Aorta (tissue), 5 donors: ENCODE results near the gene SYT11. TPM values are rescaled to one million over a fixed set of nuclear protein-coding genes. Genes with fewer than 3 reads are reported as not detected.

Experiments used
- ATAC-seq: fragments of 200-7000 bp; cut with Tn5 transposase; one replicate; pipeline ENCODE4 v1.9.1; 2022; ENCODE audit warnings: moderate library complexity; ENCODE audit not compliant: low FRiP score
- DNase-seq, 2 donors: peaks; one replicate each; pipeline ENCODE4 v3.0.0-alpha.2; 2020
- H3K27ac ChIP-seq, 2 donors: one replicate each; pipeline ENCODE4 v1.5.1; 2013; ENCODE audit warnings: low read length in 2 of 2, mild to moderate bottlenecking in 2 of 2, moderate library complexity in 2 of 2, control low read depth in 1 of 2, inconsistent platforms in 1 of 2, low read depth in 1 of 2
- H3K27me3 ChIP-seq, 2 donors: one replicate each; pipeline ENCODE4 v1.6.1; 2013; ENCODE audit warnings: control low read depth in 1 of 2, low read length in 1 of 2, mild to moderate bottlenecking in 1 of 2, moderate library complexity in 1 of 2; ENCODE audit not compliant: insufficient read depth in 2 of 2, control insufficient read depth in 1 of 2
- H3K36me3 ChIP-seq, 2 donors: one replicate each; pipeline ENCODE4 v1.6.1; 2013; ENCODE audit warnings: control low read depth in 1 of 2, low read length in 1 of 2, mild to moderate bottlenecking in 1 of 2; ENCODE audit not compliant: insufficient read depth in 2 of 2, control insufficient read depth in 1 of 2
- H3K4me1 ChIP-seq, 2 donors: one replicate each; pipeline ENCODE4 v1.6.1; 2013; ENCODE audit warnings: low read length in 2 of 2, control low read depth in 1 of 2, mild to moderate bottlenecking in 1 of 2, moderate library complexity in 1 of 2; ENCODE audit not compliant: insufficient read depth in 2 of 2, control insufficient read depth in 1 of 2
- H3K4me3 ChIP-seq, 2 donors: one replicate each; pipeline ENCODE4 v1.5.1; 2013; ENCODE audit warnings: low read length in 2 of 2, control low read depth in 1 of 2, mild to moderate bottlenecking in 1 of 2
- H3K9me3 ChIP-seq: one replicate; pipeline ENCODE4 v1.6.1; 2013; ENCODE audit warnings: mild to moderate bottlenecking, low read length; ENCODE audit not compliant: control insufficient read depth
- WGBS, 2 donors: extraction: QIAGEN DNeasy Blood & Tissue Kit; methylation state at CpG; one replicate each; pipeline ENCODE4 v1.1.7; 2013; 5-methylcytosine and 5-hydroxymethylcytosine counted together
- intact Hi-C, 2 donors: fragments of 100-400 bp; cut with DNase I; formaldehyde crosslinking; loops; one replicate each; pipeline versions ENCODE4 v1.14.2 to v1.15.0; 2022
- polyA plus RNA-seq, 2 donors: library from polyadenylated mRNA; stranded (reverse); fragments of 200-250 nt; gene quantifications; one replicate each; pipeline ENCODE4 v1.2.3, GENCODE V29; 2013
- total RNA-seq, 2 donors: library from RNA; stranded (reverse); fragmentation: NEBNext Ultra II Directional; extraction: Animal tissue kit (Norgen Biotek cat#: 25700); gene quantifications; one replicate each; pipeline ENCODE4 v1.2.1, GENCODE V29; 2021
- donor health status: healthy with polysubstance abuse.
- donor health status: Bipolar disorder and iron deficiency.
- donor health status: DM: no; HTN: no; CAD: no.
- donor health status: DM: no; HTN: no; CAD: no.
- donor health status: DM: yes; HTN: yes; CAD: no.

SYT11 gene
- total and polyA plus RNA-seq, 4 donors: 12.1 to 49.5 (median 33.2) TPM

GRCh38 chr1:155932081-155932480 lies 72.7 kb downstream of the SYT11 start:
- no peaks in the 10 kb centered on the region for H3K9me3 ChIP-seq
- WGBS, 2 donors: 43 to 58% methylated on average over 1 of the region's 1 CpG
- H3K4me1 ChIP-seq: no peaks in the 10 kb centered on the region
- intact Hi-C loops: loop anchor here in 1 of 2 donors (5.0 kb wide), 1 partner anchor 75 kb away; the partner anchor contains the start of genes GON4L and SYT11
- H3K36me3 ChIP-seq: peaks cover 0 to 1% of the 10 kb centered on the region in 2 donors
- H3K27me3 ChIP-seq: no peaks in the 10 kb centered on the region
- H3K4me3 ChIP-seq: no peak overlapping the region
- no peak overlapping the region for H3K27ac ChIP-seq
- no peak for DNase-seq
- no peak for ATAC-seq

GRCh38 chr1:155932487-155932886 lies 73.1 kb downstream of the SYT11 start:
- ATAC-seq (no peak), DNase-seq (no peak)
- Histone ChIP-seq H3K36me3 (peaks cover 0 to 1% of the 10 kb centered on the region in 2 donors), H3K27ac (no peak overlapping the region), H3K9me3 (no peaks in the 10 kb centered on the region), H3K27me3 (no peaks in the 10 kb centered on the region), H3K4me1 (no peaks in the 10 kb centered on the region), H3K4me3 (no peak overlapping the region)
- WGBS, 2 donors: 65 to 68% methylated on average over 5 of the region's 5 CpGs
- intact Hi-C loops: loop anchor here in 1 of 2 donors (5.0 kb wide), 1 partner anchor 75 kb away; the partner anchor contains the start of genes GON4L and SYT11

GRCh38 chr1:155933591-155934096 lies 74.3 kb downstream of the SYT11 start:
- peaks cover 0 to 2% of the 10 kb centered on the region in 2 donors for H3K4me1 ChIP-seq
- no peaks in the 10 kb centered on the region for H3K9me3 ChIP-seq
- ATAC-seq: no peak
- no peaks in the 10 kb centered on the region for H3K36me3 ChIP-seq
- peak overlapping the region; percentile 67 to 90 for H3K4me3 ChIP-seq
- peak overlapping the region; percentile 64 for H3K27ac ChIP-seq
- intact Hi-C loops: loop anchor here in 1 of 2 donors (5.0 kb wide), 1 partner anchor 76 kb away; the partner anchor contains the start of genes GON4L and SYT11
- WGBS, 2 donors: 4 to 8% methylated on average over 9 to 10 of the region's 10 CpGs
- no peaks in the 10 kb centered on the region for H3K27me3 ChIP-seq
- DNase-seq: no peak

GRCh38 chr1:155934097-155934935 lies 74.9 kb downstream of the SYT11 start, which contains the start of gene KHDC4:
Gene KHDC4 (minus strand): TSS chr1:155934413. CDS start chr1:155934373, 40 bp downstream.
- Histone ChIP-seq H3K4me3 (peak within 1 kb of the TSS; percentile 68 to 90), H3K9me3 (no peaks in the 10 kb centered on the region), H3K27ac (peak within 1 kb of the TSS; percentile 64 to 73), H3K4me1 (peaks cover 0 to 2% of the 10 kb centered on the region in 2 donors), H3K27me3 (no peaks in the 10 kb centered on the region), H3K36me3 (no peaks in the 10 kb centered on the region)
- WGBS, 2 donors: 0% methylated on average over 50 of the region's 50 CpGs
- ATAC-seq (peak; percentile 95), DNase-seq (peak; percentile 97)
- intact Hi-C loops: loop anchor here in 1 of 2 donors (5.0 kb wide), 1 partner anchor 77 kb away; the partner anchor contains the start of genes GON4L and SYT11

Other genes with a start within 250 kb of the SYT11 start
- 10 to 100 TPM; 44.2 to 46.5 TPM for gene MSTO1, start 249.3 kb upstream of the SYT11 start, total RNA-seq
- gene MSTO1, start 249.3 kb upstream of the SYT11 start, polyA plus RNA-seq: 10 to 100 TPM in 1 of 2 donors, 1 to 10 TPM in 1; 7.6 to 52.0 TPM
- gene YY1AP1, start 170.8 kb upstream of the SYT11 start, total RNA-seq: 10 to 100 TPM; 73.6 to 84.3 TPM
- 10 to 100 TPM; 28.0 to 51.3 TPM for gene YY1AP1, start 170.8 kb upstream of the SYT11 start, polyA plus RNA-seq
- 10 to 100 TPM; 67.5 to 76.7 TPM for gene DAP3, start 170.5 kb upstream of the SYT11 start, total RNA-seq
- gene DAP3, start 170.5 kb upstream of the SYT11 start, polyA plus RNA-seq: 10 to 100 TPM; 56.1 to 59.1 TPM
- gene GON4L, start 2.4 kb upstream of the SYT11 start, total RNA-seq: 10 to 100 TPM; 65.4 to 81.9 TPM
- gene GON4L, start 2.4 kb upstream of the SYT11 start, polyA plus RNA-seq: 10 to 100 TPM in 1 of 2 donors, 1 to 10 TPM in 1; 6.4 to 43.4 TPM
- 10 to 100 TPM; 49.6 to 49.9 TPM for gene RIT1, start 51.8 kb downstream of the SYT11 start, total RNA-seq
- gene RIT1, start 51.8 kb downstream of the SYT11 start, polyA plus RNA-seq: 10 to 100 TPM; 16.4 to 19.0 TPM
- 10 to 100 TPM; 47.0 to 60.5 TPM for gene KHDC4, start 74.8 kb downstream of the SYT11 start, total RNA-seq
- 10 to 100 TPM in 1 of 2 donors, 1 to 10 TPM in 1; 6.8 to 49.5 TPM for gene KHDC4, start 74.8 kb downstream of the SYT11 start, polyA plus RNA-seq
- gene RXFP4, start 82.1 kb downstream of the SYT11 start, total RNA-seq: not detected
- gene RXFP4, start 82.1 kb downstream of the SYT11 start, polyA plus RNA-seq: not detected
- gene ARHGEF2, start 119.0 kb downstream of the SYT11 start, total RNA-seq: 100 to 1,000 TPM; 175 to 217 TPM
- 10 to 100 TPM; 58.3 to 58.9 TPM for gene ARHGEF2, start 119.0 kb downstream of the SYT11 start, polyA plus RNA-seq
- 100 to 1,000 TPM; 151 to 152 TPM for gene SSR2, start 161.4 kb downstream of the SYT11 start, total RNA-seq
- gene SSR2, start 161.4 kb downstream of the SYT11 start, polyA plus RNA-seq: 100 to 1,000 TPM; 232 to 245 TPM
- gene UBQLN4, start 194.2 kb downstream of the SYT11 start, total RNA-seq: 10 to 100 TPM; 23.8 to 25.7 TPM
- gene UBQLN4, start 194.2 kb downstream of the SYT11 start, polyA plus RNA-seq: 10 to 100 TPM; 14.5 to 16.0 TPM
- gene LAMTOR2, start 195.2 kb downstream of the SYT11 start, total RNA-seq: 10 to 100 TPM; 31.6 to 41.2 TPM
- gene LAMTOR2, start 195.2 kb downstream of the SYT11 start, polyA plus RNA-seq: 100 to 1,000 TPM in 1 of 2 donors, 10 to 100 TPM in 1; 78.3 to 129 TPM
- gene RAB25, start 201.6 kb downstream of the SYT11 start, total RNA-seq: not detected
- gene RAB25, start 201.6 kb downstream of the SYT11 start, polyA plus RNA-seq: 10 to 100 TPM in 1 of 2 donors, 1 to 10 TPM in 1; 1.5 to 32.4 TPM
- 1 to 10 TPM; 1.2 to 1.6 TPM for gene MEX3A, start 222.9 kb downstream of the SYT11 start, total RNA-seq
- under 1 TPM; 0.03 to 0.13 TPM for gene MEX3A, start 222.9 kb downstream of the SYT11 start, polyA plus RNA-seq